ENCODE measurements around the gene RBM12. TPM values are rescaled to one million over a fixed set of nuclear protein-coding genes. Genes with fewer than 3 reads are reported as not detected.

RBM12 gene
- total RNA-seq, 1 experiment from 2014 or later: 52.3 TPM

- no peak for DNase-seq (ENCODE audit: low read depth)
Observed at GRCh38 chr20:35657271-35657670, 7.4 kb downstream of the RBM12 start.

GRCh38 chr20:35654415-35654814 lies 10.3 kb downstream of the RBM12 start:
- no peak for DNase-seq (ENCODE audit: low read depth)

- no peak for DNase-seq (ENCODE audit: low read depth)
Observed at GRCh38 chr20:35653893-35654292, 10.8 kb downstream of the RBM12 start.

- DNase-seq (ENCODE audit: low read depth): no peak
Observed at GRCh38 chr20:35653430-35653734, 11.3 kb downstream of the RBM12 start.

GRCh38 chr20:35652641-35653429 lies 11.9 kb downstream of the RBM12 start:
- no peak for DNase-seq (ENCODE audit: low read depth)

GRCh38 chr20:35651958-35652357 lies 12.7 kb downstream of the RBM12 start:
- no peak for DNase-seq (ENCODE audit: low read depth)

- no peak for DNase-seq (ENCODE audit: low read depth)
Observed at GRCh38 chr20:35650632-35651031, 14.1 kb downstream of the RBM12 start.

- peak; percentile 64 for DNase-seq (ENCODE audit: low read depth)
Observed at GRCh38 chr20:35648836-35649235, 15.9 kb downstream of the RBM12 start.

GRCh38 chr20:35644806-35645205 lies 19.9 kb downstream of the RBM12 start:
- no peak for DNase-seq (ENCODE audit: low read depth)

GRCh38 chr20:35643045-35643444 lies 21.7 kb downstream of the RBM12 start:
- DNase-seq (ENCODE audit: low read depth): no peak

- DNase-seq (ENCODE audit: low read depth): no peak
Observed at GRCh38 chr20:35641743-35642142, 23.0 kb downstream of the RBM12 start.

- no peak for DNase-seq (ENCODE audit: low read depth)
Observed at GRCh38 chr20:35640724-35641123, 24.0 kb downstream of the RBM12 start.

GRCh38 chr20:35638751-35639150 lies 25.9 kb downstream of the RBM12 start:
- DNase-seq (ENCODE audit: low read depth): no peak

- DNase-seq (ENCODE audit: low read depth): no peak
Observed at GRCh38 chr20:35637276-35637675, 27.4 kb downstream of the RBM12 start.

- DNase-seq (ENCODE audit: low read depth): no peak
Observed at GRCh38 chr20:35636095-35636494, 28.6 kb downstream of the RBM12 start.

GRCh38 chr20:35635652-35636051 lies 29.0 kb downstream of the RBM12 start:
- DNase-seq (ENCODE audit: low read depth): no peak

GRCh38 chr20:35632539-35633115 lies 32.1 kb downstream of the RBM12 start:
- DNase-seq (ENCODE audit: low read depth): no peak

GRCh38 chr20:35630636-35631035 lies 34.1 kb downstream of the RBM12 start:
- no peak for DNase-seq (ENCODE audit: low read depth)

- DNase-seq (ENCODE audit: low read depth): no peak
Observed at GRCh38 chr20:35629427-35630145, 35.1 kb downstream of the RBM12 start.

- no peak for DNase-seq (ENCODE audit: low read depth)
Observed at GRCh38 chr20:35627121-35627520, 37.6 kb downstream of the RBM12 start.

- no peak for DNase-seq (ENCODE audit: low read depth)
Observed at GRCh38 chr20:35626386-35627001, 38.2 kb downstream of the RBM12 start.

- no peak for DNase-seq (ENCODE audit: low read depth)
Observed at GRCh38 chr20:35625584-35626385, 38.9 kb downstream of the RBM12 start.
